CD1c-positive myeloid dendritic cell (primary cell): Measurements from ENCODE around the gene SHB.
"Not testable (repeated sequence)": the region's sequence is repeated elsewhere in the genome, so short reads cannot be mapped to it uniquely, and the experiment has no call there.

Experiments
- DNase-seq: peaks from one replicate; pipeline ENCODE4 v3.0.0-alpha.2; 2016; ENCODE audit errors: extremely low spot score

Gene SHB

DNA sequence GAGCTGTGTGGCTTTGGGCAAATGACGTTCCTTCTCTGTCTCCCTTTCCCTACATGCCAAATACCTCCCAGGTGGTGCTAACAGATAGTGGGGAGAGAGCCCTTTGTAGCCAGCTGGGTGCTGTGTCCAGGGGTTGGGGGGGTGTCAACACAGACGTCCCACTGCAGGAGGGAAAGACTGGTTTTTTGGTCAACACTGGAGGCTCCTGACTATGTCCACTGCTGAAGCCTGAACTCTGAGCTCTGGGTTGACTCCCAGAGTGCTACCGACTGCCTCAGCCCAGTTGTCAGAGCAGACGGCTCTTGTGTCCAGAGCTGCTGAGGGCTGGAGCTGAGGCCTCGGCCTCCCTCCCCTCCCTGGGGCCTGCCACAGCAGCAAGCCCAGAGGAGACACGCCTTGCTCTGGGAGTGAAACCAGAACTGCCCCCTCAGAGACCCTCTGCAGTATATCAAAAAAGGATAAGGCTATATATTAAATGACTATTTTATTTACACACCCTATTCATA lies 150.3 kb downstream of the SHB start:
- no peak for DNase-seq

- DNase-seq: no peak
Measured at GRCh38 chr9:37917801-37918664, 151.0 kb downstream of the SHB start.

- no peak for DNase-seq
Measured at GRCh38 chr9:37917313-37917731, 151.7 kb downstream of the SHB start.

- DNase-seq: no peak
Measured at GRCh38 chr9:37916471-37917312, 152.3 kb downstream of the SHB start.

- DNase-seq: no peak
Measured at GRCh38 chr9:37915911-37916470, 153.0 kb downstream of the SHB start.

DNA sequence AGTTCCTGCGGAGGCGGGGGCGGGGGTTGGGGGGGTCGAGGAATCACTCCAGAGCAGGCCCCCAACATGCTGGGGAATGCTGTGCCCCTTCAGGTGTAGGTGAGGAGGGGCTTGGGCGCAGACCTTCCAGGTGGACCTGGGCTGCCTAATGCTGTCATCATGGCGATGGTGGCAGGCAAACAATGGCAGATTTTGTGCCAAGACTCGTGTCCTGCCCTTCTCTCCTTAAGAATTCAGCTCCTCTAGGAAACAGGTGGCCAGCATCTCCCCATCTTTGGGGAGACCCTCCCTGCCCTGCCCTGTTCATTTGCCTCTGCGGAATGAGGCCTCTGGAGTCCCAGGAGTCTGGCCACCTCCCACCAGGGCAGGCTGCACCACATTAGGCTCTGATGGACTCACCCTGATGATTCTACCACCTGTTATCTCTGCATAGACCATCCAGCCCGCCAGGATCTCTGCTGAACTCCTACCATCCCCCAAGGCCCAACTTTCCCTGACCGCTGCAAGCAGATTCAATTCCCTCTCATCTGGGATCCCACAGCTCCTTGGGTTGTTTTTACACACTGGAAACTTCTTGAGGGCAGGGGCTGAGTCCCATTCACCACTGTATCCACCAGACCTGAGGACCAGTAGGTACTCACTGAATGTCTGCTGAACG lies 154.2 kb downstream of the SHB start:
- DNase-seq: no peak

- DNase-seq: no peak
Measured at GRCh38 chr9:37914154-37914551, 154.9 kb downstream of the SHB start.

DNA sequence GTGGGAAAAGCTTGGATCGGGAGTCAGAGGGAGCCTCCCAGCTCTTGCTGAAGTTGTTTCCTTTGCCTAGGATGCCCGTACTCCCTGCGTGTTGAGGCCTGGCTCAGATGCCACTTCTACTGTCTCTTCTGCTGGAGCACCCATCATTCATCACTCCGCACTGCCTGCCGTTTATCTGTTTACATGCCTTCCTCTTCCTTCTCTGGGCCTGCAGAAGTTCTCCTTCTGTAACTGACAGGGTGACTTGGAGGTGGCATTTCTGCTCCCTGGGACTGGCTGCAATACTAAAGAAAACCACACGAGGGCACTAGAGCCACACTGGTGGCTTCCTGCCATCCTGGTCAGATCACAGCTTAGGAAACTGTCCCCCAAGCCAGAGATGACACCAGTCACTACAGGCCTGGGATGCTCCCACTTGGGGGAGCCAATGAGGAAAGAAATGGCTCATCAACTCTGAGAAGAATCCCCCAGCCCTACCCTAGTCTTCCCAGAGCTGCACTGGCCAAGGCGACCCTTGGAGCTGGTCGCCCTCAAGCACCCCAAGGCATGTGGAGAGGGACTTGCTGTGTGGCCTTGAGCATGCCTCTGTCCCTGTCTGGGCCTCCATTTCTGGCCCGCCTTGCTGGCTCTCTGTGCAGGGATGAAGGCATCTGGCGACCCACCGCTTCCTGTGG lies 155.4 kb downstream of the SHB start:
- peak; percentile 93 for DNase-seq

DNA sequence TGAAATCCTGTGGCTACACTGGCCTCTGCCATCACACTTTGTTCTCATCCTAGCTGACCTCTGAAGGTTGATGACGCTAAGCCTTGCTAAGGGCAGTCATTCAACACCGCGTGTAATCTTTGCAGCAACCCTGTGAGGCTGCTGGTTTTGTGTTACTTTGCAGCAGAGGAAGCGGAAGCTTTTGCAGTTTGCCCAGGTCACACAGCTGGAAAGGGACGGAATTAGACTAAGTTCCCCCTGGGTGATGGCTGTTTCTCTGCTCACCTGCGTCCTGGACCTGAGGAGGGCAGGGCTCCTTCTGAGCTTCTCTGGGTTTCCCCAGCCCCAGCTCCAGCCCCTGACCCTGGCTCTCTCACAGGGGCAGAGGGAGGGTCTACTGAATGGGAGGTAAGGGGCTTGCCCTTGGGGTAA lies 157.8 kb downstream of the SHB start:
- no peak for DNase-seq

- DNase-seq: no peak
Measured at GRCh38 chr9:37910271-37910670, 158.8 kb downstream of the SHB start.

DNA sequence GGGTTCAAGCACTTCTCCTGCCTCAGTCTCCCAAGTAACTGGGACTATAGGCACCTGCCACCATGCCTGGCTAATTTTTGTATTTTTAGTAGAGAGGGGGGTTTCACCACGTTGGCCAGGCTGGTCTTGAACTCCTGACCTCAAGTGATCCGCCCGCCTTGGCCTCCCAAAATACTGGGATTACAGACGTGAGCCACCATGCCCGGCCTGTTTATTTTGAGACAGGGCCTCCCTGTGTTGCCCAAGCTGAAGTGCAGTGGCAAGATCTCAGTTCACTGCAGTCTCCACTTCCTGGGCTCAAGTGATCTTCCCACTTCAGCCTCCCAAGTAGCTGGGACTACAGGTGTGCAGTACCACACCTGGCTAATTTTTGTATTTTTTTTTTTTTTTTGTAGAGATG lies 159.2 kb downstream of the SHB start:
- DNase-seq: not testable (repeated sequence)

GRCh38 chr9:37909326-37909725 lies 159.7 kb downstream of the SHB start:
- no peak for DNase-seq

DNA sequence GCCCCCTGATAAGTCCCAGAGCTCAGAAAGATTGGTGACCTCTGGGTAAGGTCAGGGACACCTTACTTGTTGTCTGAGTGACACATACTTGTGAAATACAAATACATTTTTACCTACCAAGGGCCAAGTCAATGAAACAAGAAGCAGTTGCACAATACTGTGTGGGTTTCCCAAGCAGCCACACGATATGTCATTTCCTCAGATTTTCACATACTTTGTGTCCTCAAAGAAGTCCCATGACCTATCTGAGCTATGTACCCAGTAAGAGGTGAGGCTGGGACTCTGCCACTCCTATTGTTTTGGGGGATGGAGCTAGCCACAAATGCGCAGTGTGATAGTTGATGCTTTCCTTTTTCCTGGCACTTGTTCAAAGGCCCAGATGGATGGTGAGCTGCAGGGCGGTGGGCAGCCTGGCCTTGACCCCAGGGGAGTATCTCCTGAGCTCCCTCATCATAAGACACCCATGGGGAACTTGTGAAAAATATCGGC lies 160.3 kb downstream of the SHB start:
- DNase-seq: peak; percentile 93

DNA sequence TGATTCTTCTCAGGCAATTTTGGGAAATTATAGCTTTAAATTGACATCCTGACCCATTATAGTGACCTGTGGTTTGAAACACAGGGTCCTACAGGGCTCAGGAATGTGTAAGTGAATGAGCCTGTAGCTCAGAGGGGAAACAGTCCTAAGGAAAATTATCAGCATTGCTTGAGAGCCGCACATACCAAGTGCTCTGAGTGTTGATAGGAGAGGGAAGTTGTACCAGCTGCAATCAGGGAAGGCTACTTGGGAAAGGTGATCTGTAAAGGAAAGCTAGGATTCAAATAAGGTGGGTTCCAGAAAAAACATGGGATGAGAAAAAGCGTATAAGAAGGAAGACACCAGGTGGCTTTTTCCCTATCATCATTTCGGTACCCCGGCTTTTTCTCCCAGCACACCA lies 160.7 kb downstream of the SHB start:
- no peak for DNase-seq

DNA sequence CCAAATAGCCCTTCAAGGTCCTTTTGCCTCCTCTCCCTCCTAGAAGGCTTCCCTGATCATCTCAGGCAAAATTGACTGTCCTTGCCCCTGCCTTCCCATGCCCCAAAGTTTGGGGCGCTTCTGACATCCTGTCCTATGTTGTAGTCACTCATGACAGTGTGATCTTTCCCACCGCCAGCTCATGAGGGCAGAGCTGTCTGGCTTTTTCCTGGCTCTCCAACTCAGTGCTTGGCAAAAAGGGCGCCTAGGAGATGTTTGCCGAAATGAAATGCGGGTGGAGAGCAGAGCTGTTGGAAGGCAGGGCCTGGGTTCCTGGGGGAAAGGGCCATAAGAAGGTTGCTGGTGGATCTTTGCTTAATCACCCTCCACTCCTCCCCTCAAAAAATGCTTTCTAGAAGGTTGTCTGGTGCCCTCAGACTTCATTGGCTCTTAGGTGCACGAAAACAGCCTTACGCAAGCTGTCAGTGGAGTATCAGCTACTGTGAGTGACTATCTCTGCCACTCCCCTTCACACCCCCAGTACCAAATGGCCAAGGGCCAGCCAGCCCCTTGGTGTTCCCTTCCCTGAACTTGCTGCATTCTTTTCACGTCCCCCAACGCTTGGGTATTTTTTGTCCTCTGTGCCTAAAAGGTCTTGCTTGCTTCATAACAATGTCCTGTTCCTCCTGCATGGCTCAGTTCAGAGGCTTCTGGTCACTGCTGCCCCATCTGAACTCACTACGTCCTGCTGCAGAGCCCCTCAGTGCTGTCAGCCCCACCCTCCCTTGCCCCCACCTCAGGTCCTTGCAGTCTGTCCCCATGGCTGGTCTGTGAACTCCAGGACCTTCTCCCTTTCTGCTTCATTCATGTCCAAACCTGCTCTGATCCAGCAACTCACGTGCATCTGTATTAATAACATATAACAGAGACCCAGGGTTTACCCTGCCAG lies 162.5 kb downstream of the SHB start:
- no peak for DNase-seq

DNA sequence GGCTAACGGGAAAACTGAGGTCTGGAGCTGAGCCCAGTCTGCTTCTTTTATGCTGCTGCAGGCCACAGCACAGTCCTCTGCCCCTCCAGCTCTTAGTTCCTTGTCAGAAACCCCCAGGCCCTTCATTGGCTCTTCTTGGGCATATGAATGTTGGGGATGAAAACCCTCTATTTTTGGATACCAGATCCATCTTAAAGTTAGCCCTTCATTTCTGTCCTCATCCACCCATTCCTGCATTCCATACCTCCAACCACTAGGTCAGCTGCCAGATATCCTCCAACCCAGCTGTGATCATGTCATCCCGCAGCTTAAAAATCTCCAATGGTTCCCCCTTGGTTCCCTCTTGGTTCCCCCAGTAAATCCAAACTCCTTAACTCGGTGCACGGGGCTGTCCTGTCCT lies 163.3 kb downstream of the SHB start:
- no peak for DNase-seq

GRCh38 chr9:37905131-37905505 lies 163.9 kb downstream of the SHB start:
- no peak for DNase-seq

- DNase-seq: no peak
Measured at GRCh38 chr9:37904445-37905130, 164.4 kb downstream of the SHB start.

GRCh38 chr9:37903647-37904444 lies 165.2 kb downstream of the SHB start, which contains the start of gene SLC25A51:
TSS of gene SLC25A51 (minus strand) at chr9:37904127. CDS start at chr9:37888550, 15,577 bp downstream.
- DNase-seq: peak; percentile 94
